Body of pancreas (tissue), 4 donors: ENCODE data around the gene PDE9A.
"Not testable (repeated sequence)": the region's sequence is repeated elsewhere in the genome, so short reads cannot be mapped to it uniquely, and the experiment has no call there.

Experiments used
- POLR2A ChIP-seq, 3 donors: fragments of 450-650 bp; IDR thresholded peaks; one replicate each; pipeline ENCODE4 v1.6.1; 2016; ENCODE audit warnings: antibody characterized with exemption in 3 of 3, mild to moderate bottlenecking in 2 of 3
- TF ChIP-seq, protein P1 (sequence below), 7 experiments: fragments of 450-650 bp in 4 of 7; fragments of 200-600 bp in 3 of 7; sonication (generic) in 3 of 7; IDR thresholded peaks; one replicate each; pipeline ENCODE4 v1.5.1; 2016 to 2019; ENCODE audit warnings: antibody characterized with exemption in 7 of 7

DNA sequence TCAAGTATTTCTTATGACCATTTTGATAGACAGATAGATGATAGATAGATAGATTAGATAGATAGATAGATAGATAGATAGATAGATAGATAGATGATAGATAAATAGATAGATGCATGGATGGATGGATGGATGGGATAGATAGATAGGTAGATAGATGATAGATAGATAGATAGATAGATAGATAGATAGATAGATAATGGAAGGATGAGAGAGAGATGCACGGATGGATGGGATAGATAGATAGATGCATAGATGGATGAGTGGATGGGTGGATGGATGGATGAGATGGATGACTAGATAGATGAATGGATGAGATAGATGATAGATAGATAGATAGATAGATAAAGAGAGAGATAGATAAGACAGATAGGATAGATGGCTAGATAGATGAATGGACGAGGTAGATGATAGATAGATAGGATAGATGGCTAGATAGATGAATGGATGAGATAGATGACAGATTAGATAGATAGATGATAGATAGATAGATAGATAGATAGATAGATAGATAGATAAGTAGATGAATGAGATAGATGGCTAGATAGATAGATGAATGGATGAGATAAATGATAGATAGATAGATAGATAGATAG, 24.9 kb upstream of the PDE9A start:
- not testable (repeated sequence) for TF ChIP-seq POLR2A (IDR thresholded peaks at IDR 0.05)
- TF ChIP-seq, protein P1, sequence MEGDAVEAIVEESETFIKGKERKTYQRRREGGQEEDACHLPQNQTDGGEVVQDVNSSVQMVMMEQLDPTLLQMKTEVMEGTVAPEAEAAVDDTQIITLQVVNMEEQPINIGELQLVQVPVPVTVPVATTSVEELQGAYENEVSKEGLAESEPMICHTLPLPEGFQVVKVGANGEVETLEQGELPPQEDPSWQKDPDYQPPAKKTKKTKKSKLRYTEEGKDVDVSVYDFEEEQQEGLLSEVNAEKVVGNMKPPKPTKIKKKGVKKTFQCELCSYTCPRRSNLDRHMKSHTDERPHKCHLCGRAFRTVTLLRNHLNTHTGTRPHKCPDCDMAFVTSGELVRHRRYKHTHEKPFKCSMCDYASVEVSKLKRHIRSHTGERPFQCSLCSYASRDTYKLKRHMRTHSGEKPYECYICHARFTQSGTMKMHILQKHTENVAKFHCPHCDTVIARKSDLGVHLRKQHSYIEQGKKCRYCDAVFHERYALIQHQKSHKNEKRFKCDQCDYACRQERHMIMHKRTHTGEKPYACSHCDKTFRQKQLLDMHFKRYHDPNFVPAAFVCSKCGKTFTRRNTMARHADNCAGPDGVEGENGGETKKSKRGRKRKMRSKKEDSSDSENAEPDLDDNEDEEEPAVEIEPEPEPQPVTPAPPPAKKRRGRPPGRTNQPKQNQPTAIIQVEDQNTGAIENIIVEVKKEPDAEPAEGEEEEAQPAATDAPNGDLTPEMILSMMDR (IDR thresholded peaks at IDR 0.05): not testable (repeated sequence)
